GM19238 (cell line): Measurements from ENCODE around the gene DRC3.

Source experiments
- DNase-seq: peaks from one replicate; pipeline ENCODE4 v3.0.0; 2011; ENCODE audit warnings: low spot score; ENCODE audit not compliant: insufficient read length

Gene DRC3

GRCh38 chr17:18020971-18021370, 48.3 kb downstream of the DRC3 start:
- no peak for DNase-seq

- DNase-seq: no peak
Observed at GRCh38 chr17:18021372-18021771, 48.7 kb downstream of the DRC3 start.

- no peak for DNase-seq
Observed at GRCh38 chr17:18025241-18025944, 52.7 kb downstream of the DRC3 start.

- no peak for DNase-seq
Observed at GRCh38 chr17:18025945-18026776, 53.5 kb downstream of the DRC3 start.

- DNase-seq: no peak
Observed at GRCh38 chr17:18027280-18027679, 54.6 kb downstream of the DRC3 start.

GRCh38 chr17:18028114-18028951, 55.7 kb downstream of the DRC3 start:
- no peak for DNase-seq

- DNase-seq: no peak
Observed at GRCh38 chr17:18028952-18029540, 56.4 kb downstream of the DRC3 start.

- no peak for DNase-seq
Observed at GRCh38 chr17:18031955-18032354, 59.3 kb downstream of the DRC3 start.

GRCh38 chr17:18033442-18034099, 60.9 kb downstream of the DRC3 start:
- DNase-seq: peak; percentile 59

GRCh38 chr17:18035704-18036103, 63.0 kb downstream of the DRC3 start:
- DNase-seq: no peak

GRCh38 chr17:18037486-18037885, 64.8 kb downstream of the DRC3 start:
- no peak for DNase-seq

GRCh38 chr17:18038149-18038850, 65.6 kb downstream of the DRC3 start:
- no peak for DNase-seq

GRCh38 chr17:18038861-18039534, 66.3 kb downstream of the DRC3 start, which contains the start of the genes ATPAF2 and GID4:
Gene ATPAF2 (minus strand): TSS chr17:18039168. CDS start chr17:18039013, 155 bp downstream.
Gene GID4 (plus strand): TSS chr17:18039408. CDS start chr17:18039465, 57 bp downstream.
- DNase-seq: peak; percentile 96

- peak; percentile 35 for DNase-seq
Observed at GRCh38 chr17:18039535-18040260, 67.0 kb downstream of the DRC3 start.

GRCh38 chr17:18040261-18040858, 67.7 kb downstream of the DRC3 start:
- DNase-seq: no peak

- DNase-seq: no peak
Observed at GRCh38 chr17:18041776-18042175, 69.1 kb downstream of the DRC3 start.

GRCh38 chr17:18042983-18043382, 70.3 kb downstream of the DRC3 start:
- DNase-seq: no peak

GRCh38 chr17:18043491-18043890, 70.8 kb downstream of the DRC3 start:
- no peak for DNase-seq
